AG09309 (cell line): ENCODE measurements around the gene COL20A1.

Experiments used
- DNase-seq: peaks from one replicate; pipeline ENCODE4 v3.0.0-alpha.2; 2010; ENCODE audit warnings: low read depth
- H3K4me3 ChIP-seq: 2 replicates; pipeline ENCODE4 v1.5.1; 2011; ENCODE audit warnings: mild to moderate bottlenecking, low read depth, low read length, moderate library complexity; ENCODE audit not compliant: control insufficient read depth
- CTCF ChIP-seq: IDR thresholded peaks from 2 replicates; pipeline ENCODE4 v1.5.1; 2011; ENCODE audit warnings: mild to moderate bottlenecking, low read depth, low read length, inconsistent platforms; ENCODE audit not compliant: insufficient read depth, control insufficient read depth; ENCODE audit errors: missing control alignments

Gene COL20A1

GRCh38 chr20:63354636-63355350 lies 61.8 kb downstream of the COL20A1 start:
- no peak for DNase-seq
- no peak overlapping the region for H3K4me3 ChIP-seq
- TF ChIP-seq CTCF = no peak

GRCh38 chr20:63355781-63356295 lies 62.9 kb downstream of the COL20A1 start:
- DNase-seq = no peak
- TF ChIP-seq CTCF = no peak
- H3K4me3 ChIP-seq = no peak overlapping the region

GRCh38 chr20:63356511-63356910 lies 63.5 kb downstream of the COL20A1 start:
- TF ChIP-seq CTCF = no peak
- no peak overlapping the region for H3K4me3 ChIP-seq
- DNase-seq = no peak

DNA sequence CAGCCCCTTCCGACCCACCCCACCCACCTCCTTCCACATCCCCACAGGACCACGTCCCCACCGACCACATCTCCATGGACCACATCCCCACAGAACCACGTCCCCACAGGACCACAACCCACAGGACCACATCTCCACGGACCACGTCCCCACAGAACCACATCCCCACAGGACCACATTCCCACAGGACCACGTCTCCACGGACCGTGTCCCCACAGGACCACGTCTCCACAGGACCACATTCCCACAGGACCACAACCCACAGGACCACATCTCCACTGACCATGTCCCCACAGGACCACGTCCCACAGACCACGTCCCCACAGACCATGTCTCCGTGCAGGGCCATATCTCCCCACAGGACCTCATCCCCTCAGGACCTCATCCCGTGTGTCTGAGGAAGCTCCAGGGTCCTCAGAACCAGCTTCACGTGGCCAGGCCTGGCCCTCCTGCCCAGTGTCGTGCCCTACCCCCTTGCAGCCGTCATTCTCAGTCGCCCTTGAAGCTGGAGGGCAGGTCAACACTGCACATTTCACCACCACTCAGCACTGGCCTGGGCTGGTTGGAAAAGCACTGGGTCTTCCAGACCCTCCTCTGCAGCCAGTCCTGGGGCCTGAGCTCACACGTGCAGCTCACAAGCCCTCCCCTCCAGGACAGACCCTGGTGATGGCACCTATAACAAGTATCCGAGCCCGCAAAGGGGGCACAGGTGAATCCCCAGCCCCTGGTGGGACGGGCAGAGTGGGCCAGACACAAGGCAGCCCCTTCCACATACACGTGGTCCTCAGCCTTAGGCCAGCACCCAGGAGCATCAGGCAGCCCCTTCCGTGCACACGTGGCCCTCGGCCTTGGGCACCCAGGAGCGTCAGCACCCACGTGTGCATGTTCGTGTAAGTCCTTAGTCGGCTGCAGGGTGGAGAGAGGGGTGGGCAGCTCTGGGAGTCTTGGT lies 64.2 kb downstream of the COL20A1 start:
- no peak for TF ChIP-seq CTCF
- no peak overlapping the region for H3K4me3 ChIP-seq
- no peak for DNase-seq

DNA sequence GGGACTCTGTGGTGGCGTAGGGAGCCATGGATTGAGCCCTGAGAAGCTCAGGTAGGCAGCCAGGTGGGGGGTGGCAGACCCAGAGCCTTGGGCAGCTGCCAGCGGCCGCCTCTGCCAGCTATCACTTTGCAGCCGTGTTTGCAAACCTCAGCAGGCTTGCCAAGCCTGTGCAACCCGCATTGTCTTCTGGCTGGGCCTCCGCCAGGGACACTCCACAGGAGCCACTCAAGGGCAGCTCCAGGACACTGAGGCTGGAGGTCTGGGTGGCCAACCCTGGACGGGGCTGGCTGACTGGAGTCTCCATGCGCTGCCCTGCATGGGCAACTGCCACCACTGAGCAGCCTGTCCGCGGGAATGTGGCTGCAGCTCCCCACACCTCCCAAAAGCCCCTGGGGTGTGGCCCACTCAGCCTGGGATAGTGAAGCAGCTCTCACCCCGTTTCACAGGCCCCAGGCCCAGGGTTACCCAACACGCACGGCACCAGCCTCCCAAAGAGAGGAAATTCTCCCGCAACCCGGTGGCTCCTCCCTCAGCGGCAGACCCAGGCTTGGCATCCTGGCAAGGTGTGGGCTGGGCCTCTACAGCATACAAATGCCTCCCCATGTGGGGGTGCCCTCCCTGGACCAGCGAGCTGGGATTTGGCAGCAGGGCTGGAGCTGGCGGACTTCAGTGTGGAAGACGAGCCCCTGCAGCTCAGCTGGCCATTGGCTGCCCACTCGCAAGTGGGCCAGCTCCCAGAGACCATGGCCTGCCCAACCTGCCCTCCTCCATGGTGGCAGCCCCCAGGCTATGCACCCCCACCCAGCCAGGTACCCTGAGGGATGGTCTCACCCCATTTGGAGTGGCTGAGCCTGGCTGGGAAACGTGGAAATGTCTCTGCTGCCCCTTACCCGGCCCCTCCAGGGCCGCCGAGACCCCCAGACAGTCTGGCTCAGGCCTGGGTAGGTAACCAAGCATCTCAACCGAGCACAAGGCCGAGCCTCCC lies 65.2 kb downstream of the COL20A1 start:
- no peak for DNase-seq
- no peak overlapping the region for H3K4me3 ChIP-seq

More for the DNA sequence above, 65.2 kb downstream of the COL20A1 start:
- no peak for TF ChIP-seq CTCF
